ENCODE results near the gene ZNF699.
"Not testable (repeated sequence)": the region's sequence is repeated elsewhere in the genome, so short reads cannot be mapped to it uniquely, and the experiment has no call there.

Gene ZNF699

DNA sequence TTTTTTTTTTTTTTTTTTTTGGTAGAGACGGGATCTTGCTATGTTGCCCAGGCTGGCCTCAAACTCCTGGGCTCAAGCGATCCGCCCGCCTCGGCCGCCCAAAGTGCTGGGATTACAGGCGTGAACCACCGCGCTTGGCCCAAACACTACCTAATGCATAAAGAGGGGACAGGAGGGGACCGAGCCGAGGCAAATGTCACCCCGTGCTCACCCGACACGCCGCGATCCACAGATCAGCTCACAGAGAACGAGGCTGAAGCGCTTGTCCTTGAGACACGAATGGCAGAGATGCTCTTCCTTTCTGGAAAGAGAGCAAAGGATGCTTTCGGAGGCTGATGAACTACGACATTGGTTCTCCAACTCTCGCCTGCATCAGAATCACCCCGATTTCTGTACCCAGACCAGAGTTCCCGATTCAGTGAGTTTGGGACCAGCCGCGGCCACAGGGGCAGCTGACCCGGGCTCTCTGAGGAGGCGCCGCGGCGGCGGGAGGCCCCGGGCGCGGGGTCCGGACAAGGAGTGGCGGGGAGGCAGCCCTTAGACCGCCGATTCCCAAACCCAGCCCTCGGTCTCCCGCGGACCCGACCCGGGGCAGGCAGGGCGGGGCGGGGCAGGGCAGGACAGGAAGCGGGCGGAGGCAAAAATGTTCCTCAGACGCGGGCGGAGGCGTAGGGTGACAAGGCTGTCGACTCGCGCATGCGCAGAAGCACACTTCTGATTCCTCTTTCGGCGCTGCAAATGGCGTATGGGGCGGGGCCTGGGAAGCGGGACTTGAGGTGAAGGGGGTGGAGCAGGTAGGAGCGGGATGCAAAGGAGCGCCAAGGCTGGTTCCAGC is at the start of gene ZNF699:
ZNF699 (minus strand) TSS at position 700 of the 835 bp plus-strand sequence. CDS start 4,719 bp downstream, outside the sequence.
- peak; percentile 98 for DNase-seq

GRCh38 chr19:9354651-9355050 is 45.0 kb upstream of the ZNF699 start:
- no peak for DNase-seq

DNA sequence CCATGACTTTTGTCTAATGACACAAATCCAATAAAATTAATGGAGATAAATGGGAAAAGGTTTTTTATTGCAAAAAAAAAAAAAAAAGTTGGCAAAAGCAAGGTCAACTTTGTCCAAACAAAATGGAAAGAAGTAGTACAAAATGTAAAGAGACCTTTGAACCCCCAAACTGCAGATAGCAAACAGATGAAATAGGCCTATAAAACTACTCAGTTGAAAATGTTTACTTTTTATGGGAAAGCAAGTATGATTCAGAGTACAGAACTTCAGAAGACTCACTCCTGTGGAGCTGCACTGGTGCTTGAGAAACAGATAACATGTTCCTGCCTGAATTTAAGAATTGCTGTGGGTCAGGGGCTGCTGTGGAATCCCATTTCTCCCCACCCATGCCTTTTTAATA is 43.4 kb upstream of the ZNF699 start:
- DNase-seq: no peak

- DNase-seq: no peak
Observed at GRCh38 chr19:9352505-9352904, 42.9 kb upstream of the ZNF699 start.

DNA sequence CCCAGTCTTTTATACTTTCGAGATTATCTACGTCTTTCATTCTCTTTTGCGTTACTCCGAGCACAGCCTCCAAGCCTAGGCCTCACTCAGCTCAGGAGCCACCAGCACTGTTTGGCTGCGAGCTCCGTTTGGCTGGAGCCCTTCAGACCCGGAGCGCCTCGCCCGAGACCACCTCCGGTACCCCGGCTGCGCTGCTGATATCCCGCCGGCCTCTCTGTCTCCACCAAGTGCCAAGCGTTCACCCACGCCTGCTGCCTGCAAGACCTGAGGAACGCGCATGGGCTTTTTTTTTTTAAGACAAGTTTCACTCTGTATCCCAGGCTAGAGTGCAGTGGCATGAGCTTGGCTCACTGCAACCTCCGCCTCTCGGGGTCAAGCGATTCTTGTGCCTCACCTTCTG is 39.0 kb upstream of the ZNF699 start:
- no peak for DNase-seq

- DNase-seq: no peak
Observed at GRCh38 chr19:9348253-9348652, 38.6 kb upstream of the ZNF699 start.

DNA sequence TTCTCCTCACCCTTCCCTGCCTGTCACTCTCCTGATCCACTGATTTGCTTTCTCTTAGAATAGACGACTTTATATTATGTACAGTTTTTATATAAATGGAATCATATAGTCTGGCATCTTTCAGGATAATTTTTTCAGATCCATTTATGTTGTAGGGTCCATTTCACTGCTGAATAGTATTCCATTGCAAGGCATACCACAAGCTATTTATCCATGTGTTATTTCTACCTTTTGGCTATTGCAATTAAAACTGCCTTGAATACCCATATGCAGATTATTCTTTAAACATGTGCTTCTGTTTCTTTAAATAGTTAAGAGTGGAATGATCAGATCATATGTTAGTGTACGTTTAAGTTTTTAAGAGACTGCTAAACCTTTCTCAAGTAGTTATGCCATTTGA is 35.4 kb upstream of the ZNF699 start:
- DNase-seq: no peak

- DNase-seq: no peak
Observed at GRCh38 chr19:9342610-9343304, 33.1 kb upstream of the ZNF699 start.

DNA sequence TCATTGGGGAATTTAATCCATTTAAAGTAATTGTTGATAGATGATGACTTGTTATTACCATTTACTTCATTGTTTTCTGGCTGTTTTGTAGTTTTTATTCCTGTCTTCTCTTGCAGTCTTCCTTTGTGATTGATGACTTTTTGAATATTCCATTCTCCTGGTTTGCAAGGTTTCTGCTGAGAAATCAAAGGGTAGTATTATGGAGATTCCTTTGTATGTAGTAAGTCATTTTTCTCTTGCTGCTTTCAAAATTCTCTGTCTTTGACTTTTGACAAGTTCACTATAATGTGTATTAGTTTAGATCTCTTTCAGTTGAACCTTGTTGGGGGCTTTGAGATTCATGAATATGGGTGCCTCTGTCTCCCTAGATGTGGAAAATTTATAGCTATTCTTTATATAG is 20.4 kb upstream of the ZNF699 start:
- DNase-seq: no peak

- no peak for DNase-seq
Observed at GRCh38 chr19:9324584-9324962, 14.9 kb upstream of the ZNF699 start.

DNA sequence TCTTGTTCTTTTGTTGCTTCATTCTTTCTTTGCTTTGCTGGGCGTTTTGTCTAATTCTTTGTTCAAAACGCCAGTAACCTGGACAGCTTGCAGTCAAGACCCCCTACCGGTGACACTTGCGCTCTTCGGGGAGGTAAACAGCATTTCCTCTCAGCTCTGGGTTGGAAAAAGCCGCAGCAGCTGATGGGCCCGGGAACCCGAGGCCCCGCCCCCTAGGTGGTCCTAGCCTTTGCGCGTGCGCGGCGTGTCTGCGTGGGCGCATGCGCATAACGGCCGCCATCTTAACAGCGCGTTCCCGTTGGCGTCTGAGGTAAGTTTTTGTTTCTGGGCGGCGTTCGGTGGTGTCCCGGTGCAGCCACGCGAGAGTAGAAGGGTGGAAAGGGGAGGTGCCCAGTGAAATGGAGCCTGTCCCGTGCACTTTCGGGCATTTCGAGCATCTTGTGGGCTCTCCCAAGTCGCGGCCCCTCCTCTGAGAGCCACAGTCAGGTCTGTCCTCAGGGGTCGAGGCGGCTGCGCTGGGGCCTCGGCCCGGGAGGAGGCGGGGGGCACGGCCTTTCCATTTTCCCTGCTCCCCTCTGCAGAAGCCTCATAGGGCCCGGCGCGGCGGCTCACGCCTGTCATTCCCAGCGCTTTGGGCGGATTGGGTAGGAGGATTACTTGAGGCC is 14.4 kb upstream of the ZNF699 start, which contains the start of gene ZNF559:
ZNF559 (plus strand) TSS at position 261 of the 665 bp plus-strand sequence. CDS start 14,371 bp downstream, outside the sequence.
- DNase-seq: peak; percentile 96

DNA sequence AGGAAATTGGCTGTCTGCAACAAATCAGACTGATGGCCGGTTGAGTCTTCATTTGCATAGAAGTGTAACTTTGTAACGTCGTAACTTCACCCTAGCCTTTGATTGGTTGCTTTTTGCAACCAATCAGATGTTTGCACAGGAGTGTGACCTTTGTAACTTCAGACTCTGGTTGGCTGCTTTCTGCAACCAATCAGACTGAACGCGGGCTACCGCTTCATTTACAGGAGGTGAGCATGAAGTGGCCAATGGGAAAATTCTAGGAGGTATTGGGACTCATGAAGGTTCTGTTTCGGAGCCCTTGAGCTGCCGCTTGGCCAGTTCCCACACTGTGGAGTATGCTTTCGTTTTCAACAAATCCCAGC is 13.9 kb upstream of the ZNF699 start:
- DNase-seq: peak; percentile 84

GRCh38 chr19:9322201-9322600 is 12.6 kb upstream of the ZNF699 start:
- DNase-seq: not testable (repeated sequence)

- not testable (repeated sequence) for DNase-seq
Observed at GRCh38 chr19:9321756-9322155, 12.1 kb upstream of the ZNF699 start.

DNA sequence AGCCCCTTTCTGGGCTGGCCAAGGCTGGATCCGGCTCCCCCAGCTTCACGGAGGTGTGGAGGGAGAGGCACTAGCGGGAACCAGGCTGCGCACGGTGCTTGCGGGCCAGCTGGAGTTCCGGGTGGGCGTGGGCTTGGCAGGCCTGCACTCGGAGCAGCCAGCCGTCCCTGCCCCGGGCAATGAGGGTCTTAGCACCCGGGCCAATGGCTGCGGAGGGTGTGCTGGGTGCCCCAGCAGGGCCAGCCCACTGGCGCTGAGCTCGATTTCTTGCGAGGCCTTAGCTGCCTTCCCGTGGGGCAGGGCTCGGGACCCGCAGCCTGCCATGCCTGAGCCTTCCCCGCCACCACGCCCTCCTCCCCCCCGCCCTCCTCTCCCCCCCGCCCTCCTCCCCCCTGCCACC is 11.7 kb upstream of the ZNF699 start:
- no peak for DNase-seq

GRCh38 chr19:9313756-9314155 is 4.1 kb upstream of the ZNF699 start:
- DNase-seq: no peak

GRCh38 chr19:9309974-9310446 is 372 bp upstream of the ZNF699 start:
- DNase-seq: peak; percentile 91

DNA sequence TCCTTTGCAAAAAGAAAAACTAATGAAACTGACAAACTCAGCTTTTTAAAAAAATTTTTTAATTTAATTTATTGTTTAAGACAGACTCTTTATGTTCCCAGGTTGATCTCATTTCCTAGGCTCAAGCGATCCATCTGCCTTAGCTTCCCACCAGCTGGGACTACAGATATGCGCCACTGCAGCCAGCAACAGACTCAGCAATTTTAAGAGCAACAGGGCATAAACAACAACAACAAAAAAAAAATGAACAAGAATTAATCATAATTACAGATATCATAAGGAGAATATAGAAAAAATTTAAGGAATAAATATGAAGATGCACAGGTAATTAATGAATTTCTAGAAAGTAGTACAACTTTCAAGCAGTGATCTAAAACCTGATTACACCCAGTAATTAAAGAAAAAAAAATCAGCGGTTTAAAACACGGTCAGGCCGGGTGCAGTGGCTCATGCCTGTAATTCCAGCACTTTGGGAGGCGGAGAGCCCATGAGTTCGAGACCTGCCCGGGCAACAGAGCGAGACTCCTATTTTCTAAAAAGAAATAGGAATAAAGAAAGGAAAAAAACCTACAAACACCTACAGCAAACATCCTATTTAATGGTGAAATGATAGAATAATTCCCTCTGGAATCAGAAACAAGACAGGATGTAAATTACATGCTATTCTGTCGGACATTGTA is 1.4 kb downstream of the ZNF699 start:
- no peak for DNase-seq

- peak; percentile 84 for DNase-seq
Observed at GRCh38 chr19:9306443-9306842, 3.2 kb downstream of the ZNF699 start.

DNA sequence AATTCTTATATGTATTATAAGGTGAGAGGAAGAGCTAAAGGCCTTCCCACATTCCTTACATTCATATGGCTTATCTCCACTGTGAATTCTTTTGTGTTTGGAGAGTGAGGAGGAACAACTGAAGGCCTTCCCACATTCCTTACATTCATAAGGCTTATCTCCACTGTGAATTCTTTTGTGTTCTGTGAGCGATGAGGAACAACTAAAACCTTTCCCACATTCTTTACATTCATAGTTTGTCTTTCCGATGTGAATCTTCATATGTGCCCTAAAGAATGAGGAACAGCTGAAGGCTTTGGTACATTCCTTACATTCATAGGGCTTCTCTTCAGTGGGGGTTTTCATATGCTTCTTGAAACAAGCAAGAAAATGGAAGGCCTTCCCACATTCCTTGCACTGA is 13.3 kb downstream of the ZNF699 start:
- no peak for DNase-seq

DNA sequence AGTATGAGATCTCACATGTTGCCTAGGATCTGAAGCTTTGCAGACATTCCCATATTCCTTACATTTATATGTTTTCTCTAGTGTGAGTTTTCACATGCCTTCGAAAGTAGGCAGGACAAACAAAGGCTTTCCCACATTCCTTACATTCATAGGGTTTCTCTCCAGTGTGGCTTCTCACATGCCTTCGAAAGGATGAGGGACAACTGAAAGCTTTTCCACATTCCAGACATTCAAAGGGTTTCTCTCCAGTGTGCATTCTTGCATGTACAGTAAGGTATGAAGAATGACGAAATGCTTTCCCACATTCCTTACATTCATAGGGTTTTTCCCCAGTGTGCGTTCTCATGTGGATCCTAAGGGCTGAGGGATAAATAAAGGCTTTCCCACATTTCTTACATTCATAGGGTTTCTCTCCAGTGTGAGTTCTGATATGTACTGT is 14.2 kb downstream of the ZNF699 start:
- DNase-seq: peak; percentile 18

- no peak for DNase-seq
Observed at GRCh38 chr19:9289231-9289884, 20.3 kb downstream of the ZNF699 start.

Data from fibroblast of skin of right quadriceps (primary cell).